ENCODE data around the gene BRCC3. TPM values are rescaled to one million over a fixed set of nuclear protein-coding genes. Genes with fewer than 3 reads are reported as not detected.

Gene BRCC3
- total and polyA plus RNA-seq, 2 of the 13 experiments (the other 11 are each of a cell fraction or from before 2014, with no cell fraction given) = 19.8 to 24.3 TPM

DNA sequence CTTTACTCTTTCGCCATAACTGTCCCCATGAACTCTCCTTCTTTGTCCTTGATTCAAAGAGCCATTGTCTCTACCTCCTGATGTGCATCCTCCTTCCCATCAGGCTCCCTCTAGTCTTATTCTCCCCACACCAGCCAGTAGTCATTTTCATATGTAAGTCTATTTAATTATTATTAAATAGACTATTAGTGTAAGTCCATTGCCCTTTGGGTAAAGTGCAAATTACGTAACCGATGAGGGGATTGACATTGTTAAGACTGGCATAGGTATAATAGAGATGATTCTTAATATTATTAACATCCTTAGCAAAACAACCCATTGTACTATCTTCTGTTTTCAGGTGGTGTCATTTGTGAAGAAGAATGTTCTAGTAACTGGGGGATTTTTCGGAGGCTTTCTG is 17.1 kb upstream of the BRCC3 start (continued):
- TF ChIP-seq, protein P1, sequence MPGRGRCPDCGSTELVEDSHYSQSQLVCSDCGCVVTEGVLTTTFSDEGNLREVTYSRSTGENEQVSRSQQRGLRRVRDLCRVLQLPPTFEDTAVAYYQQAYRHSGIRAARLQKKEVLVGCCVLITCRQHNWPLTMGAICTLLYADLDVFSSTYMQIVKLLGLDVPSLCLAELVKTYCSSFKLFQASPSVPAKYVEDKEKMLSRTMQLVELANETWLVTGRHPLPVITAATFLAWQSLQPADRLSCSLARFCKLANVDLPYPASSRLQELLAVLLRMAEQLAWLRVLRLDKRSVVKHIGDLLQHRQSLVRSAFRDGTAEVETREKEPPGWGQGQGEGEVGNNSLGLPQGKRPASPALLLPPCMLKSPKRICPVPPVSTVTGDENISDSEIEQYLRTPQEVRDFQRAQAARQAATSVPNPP (CRISPR knock-in tag; IDR thresholded peaks at IDR 0.05) = no peak

DNA sequence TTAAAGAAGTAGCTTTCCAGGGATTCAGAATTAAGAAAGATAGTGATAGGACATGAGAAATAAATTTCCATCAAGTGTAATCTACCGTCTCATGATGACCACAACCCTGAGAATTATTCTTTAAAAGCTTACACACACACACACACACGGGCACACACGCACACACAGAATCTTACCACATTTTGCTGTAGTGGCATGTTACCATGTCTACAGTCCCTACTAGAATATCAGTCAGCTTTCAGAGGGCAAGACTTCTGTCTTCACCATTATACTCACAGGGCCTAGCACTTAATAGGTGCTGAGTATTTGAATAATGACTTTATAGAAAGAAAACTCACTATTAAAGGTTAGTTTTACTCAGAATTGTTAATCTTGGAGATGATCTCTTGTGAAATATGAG is 15.8 kb upstream of the BRCC3 start:
- no peaks in the 10 kb centered on the region for H3K79me2 ChIP-seq (ENCODE audit: insufficient read depth, low read length)
- intact Hi-C loops (cut with micrococcal nuclease; ENCODE audit: unreplicated experiment) = no loop called here
- no peak overlapping the region for H3K27ac ChIP-seq (ENCODE audit: extremely low read length, insufficient read depth, low read length)
- WGBS (ENCODE audit: low lambda C conversion rate) = 96% methylated on average over 3 of the region's 3 CpGs
- no peaks in the 10 kb centered on the region for H3K9me3 ChIP-seq (ENCODE audit: low read length)
- FAIRE-seq (no peak), ATAC-seq (no peak), DNase-seq (ENCODE audit: low spot score) (no peak)
- BruUV-seq (replicated peaks) = no TSS peak
- no peak overlapping the region for H3K9ac ChIP-seq (ENCODE audit: insufficient read depth, low read depth, low read length)
- in situ Hi-C loops (cut with HindIII; ENCODE audit: extremely low pct_ligation_motif_present, low pct_unique_long_range_greater_than_20kb) = loop anchor here (10.0 kb wide), 1 partner anchor 71 kb away; no protein-coding TSS in a partner anchor
- no peaks in the 10 kb centered on the region for H4K20me1 ChIP-seq (ENCODE audit: insufficient read depth, low read length)
- ChIA-PET POLR2A (no interaction called here), CTCF (ENCODE audit: low intra/inter-chr PET ratio, low total read pairs) (interaction anchor here (2.6 kb wide), 1 partner anchor 75 kb away, joined by 21 read pairs; no protein-coding TSS in a partner anchor)
- no peak overlapping the region for H2AFZ ChIP-seq (ENCODE audit: low read length)
- peaks cover 12% of the 10 kb centered on the region for H3K4me1 ChIP-seq (ENCODE audit: insufficient read depth, low read length)
- no peak overlapping the region for H3K4me3 ChIP-seq (replicated peaks in 1 of 3; ENCODE audit: insufficient read depth in 1 of 3, low read depth in 2 of 3, low read length in 3 of 3)
- TF ChIP-seq, protein P2, sequence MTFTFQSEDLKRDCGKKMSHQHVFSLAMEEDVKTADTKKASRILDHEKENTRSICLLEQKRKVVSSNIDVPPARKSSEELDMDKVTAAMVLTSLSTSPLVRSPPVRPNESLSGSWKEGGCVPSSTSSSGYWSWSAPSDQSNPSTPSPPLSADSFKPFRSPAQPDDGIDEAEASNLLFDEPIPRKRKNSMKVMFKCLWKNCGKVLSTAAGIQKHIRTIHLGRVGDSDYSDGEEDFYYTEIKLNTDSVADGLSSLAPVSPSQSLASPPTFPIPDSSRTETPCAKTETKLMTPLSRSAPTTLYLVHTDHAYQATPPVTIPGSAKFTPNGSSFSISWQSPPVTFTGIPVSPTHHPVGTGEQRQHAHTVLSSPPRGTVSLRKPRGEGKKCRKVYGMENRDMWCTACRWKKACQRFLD (CRISPR knock-in tag; IDR thresholded peaks at IDR 0.05; ENCODE audit: borderline replicate concordance) = no peak
- no peak for TF ChIP-seq ZNF343 (CRISPR knock-in tag; IDR thresholded peaks at IDR 0.05)
- no peak for TF ChIP-seq SOX13 (IDR thresholded peaks at IDR 0.05)
- TF ChIP-seq SOX13 (CRISPR knock-in tag; conservative IDR thresholded peaks at IDR 0.05 in 1 of 2, IDR thresholded peaks at IDR 0.05 in 1 of 2) = no peak
- TF ChIP-seq MZF1 (CRISPR knock-in tag; IDR thresholded peaks at IDR 0.05; ENCODE audit: borderline replicate concordance) = no peak
- no peak for TF ChIP-seq DNMT1 (CRISPR knock-in tag; IDR thresholded peaks at IDR 0.05)
- TF ChIP-seq ZFYVE20 (CRISPR knock-in tag; IDR thresholded peaks at IDR 0.05; ENCODE audit: borderline replicate concordance, low read depth) = no peak
- TF ChIP-seq, protein P3, sequence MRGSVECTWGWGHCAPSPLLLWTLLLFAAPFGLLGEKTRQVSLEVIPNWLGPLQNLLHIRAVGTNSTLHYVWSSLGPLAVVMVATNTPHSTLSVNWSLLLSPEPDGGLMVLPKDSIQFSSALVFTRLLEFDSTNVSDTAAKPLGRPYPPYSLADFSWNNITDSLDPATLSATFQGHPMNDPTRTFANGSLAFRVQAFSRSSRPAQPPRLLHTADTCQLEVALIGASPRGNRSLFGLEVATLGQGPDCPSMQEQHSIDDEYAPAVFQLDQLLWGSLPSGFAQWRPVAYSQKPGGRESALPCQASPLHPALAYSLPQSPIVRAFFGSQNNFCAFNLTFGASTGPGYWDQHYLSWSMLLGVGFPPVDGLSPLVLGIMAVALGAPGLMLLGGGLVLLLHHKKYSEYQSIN (CRISPR knock-in tag; IDR thresholded peaks at IDR 0.05; ENCODE audit: borderline replicate concordance) = no peak
- no peak for TF ChIP-seq MTF1 (CRISPR knock-in tag; IDR thresholded peaks at IDR 0.05)
- no peak for TF ChIP-seq HDAC2 (CRISPR knock-in tag; IDR thresholded peaks at IDR 0.05)
- TF ChIP-seq FOXJ3 (CRISPR knock-in tag; IDR thresholded peaks at IDR 0.05; ENCODE audit: borderline replicate concordance) = no peak
- TF ChIP-seq, protein P4, sequence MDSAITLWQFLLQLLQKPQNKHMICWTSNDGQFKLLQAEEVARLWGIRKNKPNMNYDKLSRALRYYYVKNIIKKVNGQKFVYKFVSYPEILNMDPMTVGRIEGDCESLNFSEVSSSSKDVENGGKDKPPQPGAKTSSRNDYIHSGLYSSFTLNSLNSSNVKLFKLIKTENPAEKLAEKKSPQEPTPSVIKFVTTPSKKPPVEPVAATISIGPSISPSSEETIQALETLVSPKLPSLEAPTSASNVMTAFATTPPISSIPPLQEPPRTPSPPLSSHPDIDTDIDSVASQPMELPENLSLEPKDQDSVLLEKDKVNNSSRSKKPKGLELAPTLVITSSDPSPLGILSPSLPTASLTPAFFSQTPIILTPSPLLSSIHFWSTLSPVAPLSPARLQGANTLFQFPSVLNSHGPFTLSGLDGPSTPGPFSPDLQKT (CRISPR knock-in tag; IDR thresholded peaks at IDR 0.05; ENCODE audit: borderline replicate concordance) = no peak
- no peak for TF ChIP-seq HNRNPK (IDR thresholded peaks at IDR 0.05; ENCODE audit: low read depth, low read length, poor library complexity, severe bottlenecking)
- TF ChIP-seq ZNF572 (CRISPR knock-in tag; IDR thresholded peaks at IDR 0.05) = no peak
- TF ChIP-seq CEBPG (CRISPR knock-in tag; IDR thresholded peaks at IDR 0.05) = no peak
- TF ChIP-seq, protein P5, sequence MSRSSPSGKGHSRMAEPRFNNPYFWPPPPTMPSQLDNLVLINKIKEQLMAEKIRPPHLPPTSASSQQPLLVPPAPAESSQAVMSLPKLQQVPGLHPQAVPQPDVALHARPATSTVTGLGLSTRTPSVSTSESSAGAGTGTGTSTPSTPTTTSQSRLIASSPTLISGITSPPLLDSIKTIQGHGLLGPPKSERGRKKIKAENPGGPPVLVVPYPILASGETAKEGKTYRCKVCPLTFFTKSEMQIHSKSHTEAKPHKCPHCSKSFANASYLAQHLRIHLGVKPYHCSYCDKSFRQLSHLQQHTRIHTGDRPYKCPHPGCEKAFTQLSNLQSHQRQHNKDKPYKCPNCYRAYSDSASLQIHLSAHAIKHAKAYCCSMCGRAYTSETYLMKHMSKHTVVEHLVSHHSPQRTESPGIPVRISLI (CRISPR knock-in tag; IDR thresholded peaks at IDR 0.05; ENCODE audit: borderline replicate concordance) = no peak
- peaks cover 2 to 3% of the 10 kb centered on the region in 2 experiments; a peak in 3 of 5 replicates for H3K36me3 ChIP-seq (replicated peaks in 1 of 2; ENCODE audit: control insufficient read depth in 1 of 2, insufficient read depth in 2 of 2, low read length in 2 of 2)
- H3K27me3 ChIP-seq (ENCODE audit: control insufficient read depth in 1 of 2, insufficient read depth in 2 of 2, low read length in 2 of 2) = no peaks in the 10 kb centered on the region
- no peak overlapping the region for H3K4me2 ChIP-seq (ENCODE audit: low read depth, low read length)

Data from HepG2 (cell line).